ENCODE measurements around the gene MASP1. TPM values are rescaled to one million over a fixed set of nuclear protein-coding genes. Genes with fewer than 3 reads are reported as not detected.

Gene MASP1
- polyA plus RNA-seq, 1 donor (not counting 4 experiments of a cell fraction or from before 2014, with no cell fraction given), result not detected

DNA sequence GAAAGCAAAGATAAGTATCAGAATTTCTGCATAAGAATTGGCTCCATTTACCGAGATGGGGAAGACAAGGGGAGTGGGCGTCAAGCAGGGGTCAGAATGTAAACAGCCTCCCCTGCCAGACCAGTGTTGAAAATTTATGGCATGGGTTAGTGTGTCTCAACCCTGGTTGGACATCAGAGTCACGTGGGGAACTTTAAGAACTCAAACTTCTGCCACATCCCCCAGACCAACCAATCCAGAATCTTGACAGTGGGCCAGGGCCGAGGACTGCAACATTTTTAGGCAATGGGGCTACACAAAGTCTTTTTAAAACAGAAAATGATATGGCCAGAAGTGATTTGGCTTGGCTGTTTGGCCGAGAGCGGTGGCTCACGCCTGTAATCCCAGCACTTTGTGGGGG, 14.3 kb upstream of the MASP1 start:
- no peak overlapping the region for H3K4me2 ChIP-seq (ENCODE audit: control insufficient read depth, extremely low read depth, insufficient read depth, low read depth, low read length)
- FAIRE-seq (no peak), DNase-seq (ENCODE audit: low read depth, low spot score) (no peak)
- H3K27ac ChIP-seq (ENCODE audit: control insufficient read depth, insufficient read depth, low read length), result no peak overlapping the region
- no peaks in the 10 kb centered on the region for H3K9me3 ChIP-seq (ENCODE audit: control insufficient read depth, low read depth, low read length)
- no peaks in the 10 kb centered on the region for H3K27me3 ChIP-seq (ENCODE audit: control insufficient read depth, extremely low read depth, insufficient read depth, low read length)
- dilution Hi-C loops (cut with MboI; ENCODE audit: extremely low pct_ligation_motif_present, low sequenced_read_pairs), result loop anchor here (25.0 kb wide), 1 partner anchor 381 kb away; no protein-coding TSS in a partner anchor
- TF ChIP-seq EZH2 (IDR thresholded peaks at IDR 0.05; ENCODE audit: low read length), result no peak
- TF ChIP-seq, protein P1, sequence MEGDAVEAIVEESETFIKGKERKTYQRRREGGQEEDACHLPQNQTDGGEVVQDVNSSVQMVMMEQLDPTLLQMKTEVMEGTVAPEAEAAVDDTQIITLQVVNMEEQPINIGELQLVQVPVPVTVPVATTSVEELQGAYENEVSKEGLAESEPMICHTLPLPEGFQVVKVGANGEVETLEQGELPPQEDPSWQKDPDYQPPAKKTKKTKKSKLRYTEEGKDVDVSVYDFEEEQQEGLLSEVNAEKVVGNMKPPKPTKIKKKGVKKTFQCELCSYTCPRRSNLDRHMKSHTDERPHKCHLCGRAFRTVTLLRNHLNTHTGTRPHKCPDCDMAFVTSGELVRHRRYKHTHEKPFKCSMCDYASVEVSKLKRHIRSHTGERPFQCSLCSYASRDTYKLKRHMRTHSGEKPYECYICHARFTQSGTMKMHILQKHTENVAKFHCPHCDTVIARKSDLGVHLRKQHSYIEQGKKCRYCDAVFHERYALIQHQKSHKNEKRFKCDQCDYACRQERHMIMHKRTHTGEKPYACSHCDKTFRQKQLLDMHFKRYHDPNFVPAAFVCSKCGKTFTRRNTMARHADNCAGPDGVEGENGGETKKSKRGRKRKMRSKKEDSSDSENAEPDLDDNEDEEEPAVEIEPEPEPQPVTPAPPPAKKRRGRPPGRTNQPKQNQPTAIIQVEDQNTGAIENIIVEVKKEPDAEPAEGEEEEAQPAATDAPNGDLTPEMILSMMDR (optimal IDR thresholded peaks at IDR 0.05 in 1 of 3, IDR thresholded peaks at IDR 0.05 in 1 of 3, conservative IDR thresholded peaks at IDR 0.05 in 1 of 3; ENCODE audit: extremely low read depth in 1 of 3, insufficient read depth in 2 of 3, low read length in 3 of 3), result no peak
- no peaks in the 10 kb centered on the region for H3K4me1 ChIP-seq (ENCODE audit: control insufficient read depth, extremely low read depth, insufficient read depth, low read length)
- no peak overlapping the region for H2AFZ ChIP-seq (ENCODE audit: control insufficient read depth, low read length)
- H3K9me1 ChIP-seq (ENCODE audit: control insufficient read depth, extremely low read depth, insufficient read depth, low read length), result no peaks in the 10 kb centered on the region
- no peaks in the 10 kb centered on the region for H3K36me3 ChIP-seq (ENCODE audit: control insufficient read depth in 2 of 2, extremely low read depth in 1 of 2, insufficient read depth in 2 of 2, low read length in 2 of 2)
- no peak overlapping the region for H3K4me3 ChIP-seq (ENCODE audit: control insufficient read depth in 2 of 3, extremely low read depth in 1 of 3, insufficient read depth in 2 of 3, low read depth in 1 of 3, low read length in 3 of 3)
- H4K20me1 ChIP-seq (ENCODE audit: control insufficient read depth, extremely low read depth, insufficient read depth, low read length), result no peaks in the 10 kb centered on the region
- no peak overlapping the region for H3K9ac ChIP-seq (ENCODE audit: control insufficient read depth, extremely low read depth, insufficient read depth, low read length)
- H3K79me2 ChIP-seq (ENCODE audit: control insufficient read depth, insufficient read depth, low read length), result no peaks in the 10 kb centered on the region

DNA sequence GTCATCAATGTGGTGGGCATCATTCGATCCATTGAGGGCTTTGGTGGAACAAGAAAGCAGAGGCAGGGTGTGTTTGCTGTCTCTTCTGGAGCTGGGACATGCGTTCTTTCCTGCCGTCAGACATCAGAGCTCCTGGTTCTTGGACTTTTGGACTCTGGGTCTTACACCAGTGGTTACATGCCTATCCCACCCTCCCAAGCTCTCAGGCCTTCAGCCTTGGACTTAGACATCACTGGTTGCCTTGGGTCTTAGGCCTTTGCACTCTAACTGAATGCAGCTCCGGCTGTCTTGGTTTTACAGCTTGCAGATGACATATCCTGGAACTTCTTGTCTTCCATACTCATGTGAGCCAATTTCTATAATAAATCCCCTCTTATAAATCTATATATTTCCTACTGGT, 8.1 kb upstream of the MASP1 start:
- Histone ChIP-seq H3K4me2 (ENCODE audit: control insufficient read depth, extremely low read depth, insufficient read depth, low read depth, low read length) (no peak overlapping the region), H3K27ac (ENCODE audit: control insufficient read depth, insufficient read depth, low read length) (no peak overlapping the region), H3K9me3 (ENCODE audit: control insufficient read depth, low read depth, low read length) (no peaks in the 10 kb centered on the region), H3K9ac (ENCODE audit: control insufficient read depth, extremely low read depth, insufficient read depth, low read length) (no peak overlapping the region), H3K4me3 (ENCODE audit: control insufficient read depth in 2 of 3, extremely low read depth in 1 of 3, insufficient read depth in 2 of 3, low read depth in 1 of 3, low read length in 3 of 3) (no peak overlapping the region), H2AFZ (ENCODE audit: control insufficient read depth, low read length) (no peak overlapping the region), H3K27me3 (ENCODE audit: control insufficient read depth, extremely low read depth, insufficient read depth, low read length) (no peaks in the 10 kb centered on the region), H3K36me3 (ENCODE audit: control insufficient read depth in 2 of 2, extremely low read depth in 1 of 2, insufficient read depth in 2 of 2, low read length in 2 of 2) (no peaks in the 10 kb centered on the region), H3K4me1 (ENCODE audit: control insufficient read depth, extremely low read depth, insufficient read depth, low read length) (no peaks in the 10 kb centered on the region), H3K79me2 (ENCODE audit: control insufficient read depth, insufficient read depth, low read length) (no peaks in the 10 kb centered on the region), H3K9me1 (ENCODE audit: control insufficient read depth, extremely low read depth, insufficient read depth, low read length) (no peaks in the 10 kb centered on the region), H4K20me1 (ENCODE audit: control insufficient read depth, extremely low read depth, insufficient read depth, low read length) (no peaks in the 10 kb centered on the region)
- no peak for FAIRE-seq
- dilution Hi-C loops (cut with MboI; ENCODE audit: extremely low pct_ligation_motif_present, low sequenced_read_pairs), result loop anchor here (25.0 kb wide), 1 partner anchor 388 kb away; no protein-coding TSS in a partner anchor
- TF ChIP-seq, protein P1 (optimal IDR thresholded peaks at IDR 0.05 in 1 of 3, IDR thresholded peaks at IDR 0.05 in 1 of 3, conservative IDR thresholded peaks at IDR 0.05 in 1 of 3; ENCODE audit: extremely low read depth in 1 of 3, insufficient read depth in 2 of 3, low read length in 3 of 3), result no peak
- TF ChIP-seq EZH2 (IDR thresholded peaks at IDR 0.05; ENCODE audit: low read length), result no peak
- DNase-seq (ENCODE audit: low read depth, low spot score), result no peak
